ENCODE data around the gene PCDHA2.
"Not testable (repeated sequence)": the region's sequence is repeated elsewhere in the genome, so short reads cannot be mapped to it uniquely, and the experiment has no call there.

The PCDHA2 gene

GRCh38 chr5:140794595-140795258 lies at the start of gene PCDHA2:
PCDHA2 (plus strand) TSS chr5:140794852.
- peak; percentile 30 to 78 for DNase-seq

GRCh38 chr5:140753561-140753960 lies 41.1 kb upstream of the PCDHA2 start:
- DNase-seq = no peak

- DNase-seq = no peak
These were observed 30.3 kb upstream of the PCDHA2 start for GRCh38 chr5:140764177-140764973.

- DNase-seq = no peak
These were observed 27.2 kb upstream of the PCDHA2 start for GRCh38 chr5:140767444-140767843.

- DNase-seq = no peak
These were observed 14.1 kb upstream of the PCDHA2 start for GRCh38 chr5:140780512-140780911.

- peak in 1 of 2 experiments; percentile 61 for DNase-seq
These were observed 8.6 kb upstream of the PCDHA2 start, which contains the start of gene PCDHA1 for GRCh38 chr5:140785905-140786686. PCDHA1 (plus strand) TSS chr5:140786140.

GRCh38 chr5:140787422-140787821 lies 7.2 kb upstream of the PCDHA2 start:
- not testable (repeated sequence) for DNase-seq

- not testable (repeated sequence) for DNase-seq
These were observed 6.7 kb upstream of the PCDHA2 start for GRCh38 chr5:140787849-140788504.

- no peak for DNase-seq
These were observed 3.6 kb upstream of the PCDHA2 start for GRCh38 chr5:140791089-140791488.

- DNase-seq = peak; percentile 43 to 55
These were observed 598 bp downstream of the PCDHA2 start for GRCh38 chr5:140795259-140795641.

- DNase-seq = not testable (repeated sequence)
These were observed 1.5 kb downstream of the PCDHA2 start for GRCh38 chr5:140796072-140796717.

- DNase-seq = no peak
These were observed 2.1 kb downstream of the PCDHA2 start for GRCh38 chr5:140796718-140797095.

GRCh38 chr5:140800816-140801493 lies 6.3 kb downstream of the PCDHA2 start, which contains the start of gene PCDHA3:
PCDHA3 (plus strand) TSS chr5:140801057.
- no peak for DNase-seq

- no peak for DNase-seq
These were observed 6.8 kb downstream of the PCDHA2 start for GRCh38 chr5:140801494-140801841.

GRCh38 chr5:140802381-140802780 lies 7.7 kb downstream of the PCDHA2 start:
- not testable (repeated sequence) for DNase-seq

- no peak for DNase-seq
These were observed 8.2 kb downstream of the PCDHA2 start for GRCh38 chr5:140802781-140803271.

GRCh38 chr5:140806834-140807775 lies 12.5 kb downstream of the PCDHA2 start, which contains the start of gene PCDHA4:
PCDHA4 (plus strand) TSS chr5:140807068.
- no peak for DNase-seq

- not testable (repeated sequence) for DNase-seq
These were observed 13.7 kb downstream of the PCDHA2 start for GRCh38 chr5:140808241-140808888.

- DNase-seq = no peak
These were observed 14.2 kb downstream of the PCDHA2 start for GRCh38 chr5:140808889-140809291.
